GM06990 (cell line): ENCODE measurements around the gene OIP5.

Experiments used
- DNase-seq: peaks from one replicate; pipeline ENCODE4 v3.0.0-alpha.2; 2011; ENCODE audit not compliant: insufficient read length; ENCODE audit errors: extremely low read depth
- H3K27me3 ChIP-seq: replicated peaks from 2 replicates; pipeline ENCODE4 v1.6.0; 2011; ENCODE audit warnings: low read length; ENCODE audit not compliant: control insufficient read depth, insufficient read depth
- H3K36me3 ChIP-seq: 2 replicates; pipeline ENCODE4 v1.5.1; 2011; ENCODE audit warnings: low read length; ENCODE audit not compliant: control insufficient read depth, insufficient read depth
- H3K4me3 ChIP-seq: replicated peaks from 2 replicates; pipeline ENCODE4 v1.5.1; 2011; ENCODE audit warnings: low read depth, mild to moderate bottlenecking, control low read depth, low read length
- CTCF ChIP-seq: IDR thresholded peaks from 2 replicates; pipeline ENCODE4 v1.5.1; 2011; ENCODE audit warnings: low read length, control low read depth, mild to moderate bottlenecking, inconsistent platforms; ENCODE audit not compliant: insufficient read depth, poor library complexity, severe bottlenecking

OIP5 gene

GRCh38 chr15:41336549-41336948 lies 4.2 kb upstream of the OIP5 start:
- H3K27me3 ChIP-seq, result no peaks in the 10 kb centered on the region
- H3K4me3 ChIP-seq, result no peak overlapping the region; the same call in 1 of the 2 replicates
- H3K36me3 ChIP-seq, result peaks cover 8% of the 10 kb centered on the region
- DNase-seq, result no peak
- no peak for TF ChIP-seq CTCF

GRCh38 chr15:41334293-41335120 lies 2.1 kb upstream of the OIP5 start:
- peak overlapping the region; percentile 97 for H3K4me3 ChIP-seq
- TF ChIP-seq CTCF, result no peak
- peaks cover 2% of the 10 kb centered on the region; the same call in 1 of the 2 replicates for H3K36me3 ChIP-seq
- peak; percentile 36 for DNase-seq
- H3K27me3 ChIP-seq, result no peaks in the 10 kb centered on the region

GRCh38 chr15:41333026-41333562 lies 703 bp upstream of the OIP5 start:
- Histone ChIP-seq H3K4me3 (peak overlapping the region; percentile 97), H3K27me3 (no peaks in the 10 kb centered on the region), H3K36me3 (no peaks in the 10 kb centered on the region; the same call in 1 of the 2 replicates)
- TF ChIP-seq CTCF, result no peak
- peak; percentile 27 for DNase-seq

- no peaks in the 10 kb centered on the region for H3K27me3 ChIP-seq
- DNase-seq, result no peak
- no peaks in the 10 kb centered on the region; the same call in 1 of the 2 replicates for H3K36me3 ChIP-seq
- no peak for TF ChIP-seq CTCF
- peak overlapping the region; percentile 97 for H3K4me3 ChIP-seq
These were observed 578 bp downstream of the OIP5 start for GRCh38 chr15:41331833-41332193.

- H3K36me3 ChIP-seq, result peaks cover 2% of the 10 kb centered on the region
- no peaks in the 10 kb centered on the region for H3K27me3 ChIP-seq
- peak overlapping the region; percentile 97 for H3K4me3 ChIP-seq
- DNase-seq, result no peak
- TF ChIP-seq CTCF, result no peak
These were observed 1.1 kb downstream of the OIP5 start for GRCh38 chr15:41331281-41331680.
